Liver (tissue), 9 donors: Measurements from ENCODE around the gene DERA. TPM values are rescaled to one million over a fixed set of nuclear protein-coding genes. Genes with fewer than 3 reads are reported as not detected.

ENCODE experiments used
- DNase-seq: peaks from one replicate; pipeline ENCODE4 v3.0.0-alpha.2; 2017; ENCODE audit warnings: low spot score
- H3K27ac ChIP-seq, 2 donors: one replicate each; pipeline ENCODE4 v1.7.0; 2013; ENCODE audit warnings: inconsistent platforms in 2 of 2, low read length in 2 of 2, control low read depth in 1 of 2, low read depth in 1 of 2, mild to moderate bottlenecking in 1 of 2
- H3K27me3 ChIP-seq, 4 donors: one replicate each; pipeline versions ENCODE4 v1.6.1 to v1.7.0; 2013; ENCODE audit warnings: low read length in 3 of 4, inconsistent platforms in 1 of 4, mild to moderate bottlenecking in 1 of 4, moderate library complexity in 1 of 4; ENCODE audit not compliant: control insufficient read depth in 4 of 4, insufficient read depth in 4 of 4
- H3K36me3 ChIP-seq, 4 donors: one replicate each; pipeline versions ENCODE4 v1.6.1 to v1.7.0; 2013; ENCODE audit warnings: low read length in 3 of 4, mild to moderate bottlenecking in 3 of 4, low read depth in 1 of 4, moderate library complexity in 1 of 4; ENCODE audit not compliant: control insufficient read depth in 4 of 4, insufficient read depth in 3 of 4
- H3K4me1 ChIP-seq, 4 donors: one replicate each; pipeline versions ENCODE4 v1.6.1 to v1.7.0; 2013; ENCODE audit warnings: low read length in 3 of 4, mild to moderate bottlenecking in 3 of 4, moderate library complexity in 1 of 4; ENCODE audit not compliant: control insufficient read depth in 4 of 4, insufficient read depth in 4 of 4
- H3K4me3 ChIP-seq, 3 donors: one replicate each; pipeline versions ENCODE4 v1.6.1 to v1.7.0; 2013; ENCODE audit warnings: low read length in 3 of 3, control low read depth in 1 of 3, low read depth in 1 of 3, mild to moderate bottlenecking in 1 of 3
- H3K9ac ChIP-seq, 2 donors: one replicate each; pipeline ENCODE4 v1.7.0; 2013; ENCODE audit warnings: low read length in 2 of 2, mild to moderate bottlenecking in 2 of 2, moderate library complexity in 2 of 2, control low read depth in 1 of 2, low read depth in 1 of 2
- H3K9me3 ChIP-seq, 4 donors: one replicate each; pipeline versions ENCODE4 v1.6.1 to v1.7.0; 2013; ENCODE audit warnings: low read length in 3 of 4; ENCODE audit not compliant: control insufficient read depth in 4 of 4
- CTCF ChIP-seq: fragments of 150-350 bp; IDR thresholded peaks from 2 replicates; pipeline ENCODE4 v1.5.1; 2017; ENCODE audit warnings: improper control_type of control experiment, low read depth, low read length; ENCODE audit not compliant: missing input control
- EGR1 ChIP-seq, 2 donors: IDR thresholded peaks; 2 replicates each; pipeline ENCODE4 v1.6.1; 2016 to 2018; ENCODE audit warnings: antibody characterized with exemption in 2 of 2, low read depth in 2 of 2
- FOXA1 ChIP-seq: IDR thresholded peaks from 2 replicates; pipeline ENCODE4 v1.6.1; 2016; ENCODE audit warnings: antibody characterized with exemption
- FOXA2 ChIP-seq: IDR thresholded peaks from 2 replicates; pipeline ENCODE4 v1.6.1; 2016; ENCODE audit warnings: antibody characterized with exemption
- GABPA ChIP-seq, 2 donors: IDR thresholded peaks in 1 of 2; conservative IDR thresholded peaks in 1 of 2; 2 replicates each; pipeline ENCODE4 v1.6.1; 2016; ENCODE audit warnings: antibody characterized with exemption in 2 of 2, mild to moderate bottlenecking in 1 of 2, moderate library complexity in 1 of 2
- HNF4A ChIP-seq, 2 donors: conservative IDR thresholded peaks; 2 replicates each; pipeline ENCODE4 v1.6.1; 2016; ENCODE audit warnings: antibody characterized with exemption in 2 of 2, mild to moderate bottlenecking in 2 of 2
- HNF4G ChIP-seq: IDR thresholded peaks from 2 replicates; pipeline ENCODE4 v1.6.1; 2016; ENCODE audit warnings: antibody characterized with exemption
- JUND ChIP-seq, 2 donors: IDR thresholded peaks; 2 replicates each; pipeline ENCODE4 v1.6.1; 2016; ENCODE audit warnings: antibody characterized with exemption in 2 of 2
- MAX ChIP-seq: IDR thresholded peaks from 2 replicates; pipeline ENCODE4 v1.6.1; 2016; ENCODE audit warnings: antibody characterized with exemption
- NR2F2 ChIP-seq: IDR thresholded peaks from 2 replicates; pipeline ENCODE4 v1.6.1; 2016; ENCODE audit warnings: antibody characterized with exemption
- RAD21 ChIP-seq, 2 donors: IDR thresholded peaks; 2 replicates each; pipeline ENCODE4 v1.6.1; 2016; ENCODE audit warnings: antibody characterized with exemption in 2 of 2, mild to moderate bottlenecking in 2 of 2
- REST ChIP-seq: IDR thresholded peaks from 2 replicates; pipeline ENCODE4 v1.6.1; 2016; ENCODE audit warnings: antibody characterized with exemption, mild to moderate bottlenecking
- RXRA ChIP-seq, 2 donors: IDR thresholded peaks; 2 replicates each; pipeline ENCODE4 v1.6.1; 2017 to 2018; ENCODE audit warnings: antibody characterized with exemption in 2 of 2, mild to moderate bottlenecking in 1 of 2
- SP1 ChIP-seq: IDR thresholded peaks from 2 replicates; pipeline ENCODE4 v1.6.1; 2018; ENCODE audit warnings: antibody characterized with exemption, mild to moderate bottlenecking
- TAF1 ChIP-seq: conservative IDR thresholded peaks from 2 replicates; pipeline ENCODE4 v1.6.1; 2016; ENCODE audit warnings: antibody characterized with exemption, mild to moderate bottlenecking
- YY1 ChIP-seq: IDR thresholded peaks from 2 replicates; pipeline ENCODE4 v1.6.1; 2016; ENCODE audit warnings: antibody characterized with exemption, mild to moderate bottlenecking
- ZBTB33 ChIP-seq: IDR thresholded peaks from 2 replicates; pipeline ENCODE4 v1.6.1; 2016; ENCODE audit warnings: antibody characterized with exemption
- WGBS: extraction: QIAGEN DNeasy Blood & Tissue Kit; methylation state at CpG from one replicate; pipeline ENCODE4 v1.1.7; 2013; 5-methylcytosine and 5-hydroxymethylcytosine counted together
- polyA plus RNA-seq, 2 donors: library from polyadenylated mRNA; stranded (reverse) in 1 of 2; unstranded in 1 of 2; fragments of 200-250 nt in 1 of 2; fragments of >200 nt in 1 of 2; fragmentation: Nextera tagmentation in 1 of 2; extraction: Ambion mirVana in 1 of 2; gene quantifications; one replicate each; pipeline versions ENCODE4 v1.2.1 to v1.2.3, GENCODE V29; 2013 to 2015
- total RNA-seq, 2 donors: library from RNA; depleted of rRNA; stranded (reverse); fragments of >200 nt; gene quantifications; one replicate each; pipeline ENCODE4 v1.2.3, GENCODE V29; 2014
- TF ChIP-seq, protein P1 (sequence below): IDR thresholded peaks from 2 replicates; pipeline ENCODE4 v1.6.1; 2016; ENCODE audit warnings: antibody characterized with exemption
- donor health status: healthy.
- donor health status: healthy.
- donor health status: healthy.
- donor health status: healthy.
- donor health status: healthy.

Gene DERA
- total and polyA plus RNA-seq, 4 donors = 32.9 to 65.2 (median 52.4) TPM

DNA sequence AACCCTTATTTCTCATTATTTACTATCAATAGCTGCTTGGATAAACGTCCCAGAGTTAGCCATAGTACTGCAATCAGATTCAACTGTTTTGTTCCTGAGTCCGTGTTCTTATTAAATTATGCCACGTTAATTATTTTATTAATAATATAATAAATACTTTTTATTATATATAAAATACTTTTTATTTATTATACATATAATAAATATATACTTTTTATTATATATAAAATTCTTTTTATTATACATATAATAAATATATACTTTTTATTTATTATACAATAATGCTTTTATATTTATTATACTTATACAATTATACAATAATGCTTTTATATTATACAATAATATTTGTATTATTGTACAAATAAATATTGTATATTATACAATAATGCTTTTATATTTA lies 17.9 kb upstream of the DERA start:
- Histone ChIP-seq H3K9ac (no peak overlapping the region), H3K9me3 (no peaks in the 10 kb centered on the region), H3K36me3 (peaks cover 7 to 25% (median 11%) of the 10 kb centered on the region in 4 donors), H3K4me3 (no peak overlapping the region), H3K27me3 (no peaks in the 10 kb centered on the region), H3K4me1 (peaks cover 1 to 15% (median 8%) of the 10 kb centered on the region in 4 donors), H3K27ac (no peak overlapping the region)
- 63% methylated on average over 3 of the region's 3 CpGs for WGBS
- no peak for DNase-seq
- TF ChIP-seq NR2F2 (no peak), ZBTB33 (no peak), RXRA (IDR thresholded peaks at IDR 0.05) (no peak), SP1 (no peak), REST (no peak), MAX (no peak), FOXA2 (no peak), HNF4G (no peak), GABPA (IDR thresholded peaks at IDR 0.05 in 1 of 2, conservative IDR thresholded peaks at IDR 0.05 in 1 of 2) (no peak), RAD21 (IDR thresholded peaks at IDR 0.05) (no peak), YY1 (no peak), EGR1 (IDR thresholded peaks at IDR 0.05; ENCODE audit: low read depth in 2 of 2) (no peak), CTCF (no peak), HNF4A (conservative IDR thresholded peaks at IDR 0.05) (no peak), JUND (IDR thresholded peaks at IDR 0.05) (no peak), FOXA1 (no peak), TAF1 (no peak)
- TF ChIP-seq, protein P1, sequence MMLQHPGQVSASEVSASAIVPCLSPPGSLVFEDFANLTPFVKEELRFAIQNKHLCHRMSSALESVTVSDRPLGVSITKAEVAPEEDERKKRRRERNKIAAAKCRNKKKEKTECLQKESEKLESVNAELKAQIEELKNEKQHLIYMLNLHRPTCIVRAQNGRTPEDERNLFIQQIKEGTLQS = no peak
